Measurements from ENCODE around the gene VPS39.

The VPS39 gene

DNA sequence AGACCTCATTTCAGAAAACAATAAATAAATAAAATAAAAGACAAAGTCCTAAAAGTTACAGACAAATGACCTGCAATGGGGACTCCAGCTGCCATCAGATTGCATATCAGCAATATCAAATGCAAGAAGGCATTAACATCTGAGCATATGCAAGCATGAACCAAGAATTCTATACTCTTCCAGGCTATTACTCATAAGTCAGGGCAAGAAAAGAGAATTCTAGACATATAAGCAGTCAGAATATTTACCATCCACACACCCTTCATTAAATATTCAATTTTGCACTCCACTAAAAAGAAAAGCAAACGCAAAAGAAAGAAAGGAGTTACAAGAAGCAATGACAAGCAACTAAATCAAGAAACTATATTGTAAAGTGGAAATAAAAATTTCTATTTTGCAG is 72.8 kb downstream of the VPS39 start:
- intact Hi-C loops (cut with DNase I) = loop anchor here (5.0 kb wide), 1 partner anchor 148 kb away; no protein-coding TSS in a partner anchor

DNA sequence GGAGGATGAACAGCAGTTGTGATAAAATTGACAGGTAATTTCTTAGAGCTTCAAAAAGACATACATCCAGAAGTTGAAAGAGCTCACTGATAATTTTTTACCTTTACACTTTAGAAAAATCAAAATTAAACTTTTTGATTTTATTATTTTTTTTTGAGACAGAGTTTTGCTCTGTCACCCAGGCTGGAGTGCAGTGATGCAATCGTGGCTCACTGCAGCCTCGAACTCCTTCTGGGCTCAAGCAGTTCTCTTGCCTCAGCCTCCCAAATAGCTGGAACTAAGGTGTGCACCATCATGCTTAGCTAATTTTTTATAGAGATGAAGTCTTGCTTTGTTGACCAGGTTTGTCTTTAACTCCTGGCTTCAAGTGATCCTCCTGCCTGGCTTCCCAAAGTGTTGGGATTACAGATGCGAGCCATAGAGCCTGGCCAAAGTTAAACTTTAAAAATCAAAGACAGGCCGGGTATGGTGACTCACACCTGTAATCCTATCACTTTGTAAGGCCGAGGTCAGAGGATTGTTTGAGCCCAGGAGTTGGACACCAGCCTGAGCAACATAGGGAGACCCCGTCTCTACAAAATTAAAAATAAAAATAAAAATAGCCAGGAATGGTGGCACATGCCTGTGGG is 73.4 kb downstream of the VPS39 start:
- DNase-seq = no peak
- intact Hi-C loops (cut with DNase I) = loop anchor here (5.0 kb wide), 1 partner anchor 147 kb away; no protein-coding TSS in a partner anchor

More for the DNA sequence above, 72.8 kb downstream of the VPS39 start:
- no peak for DNase-seq

DNA sequence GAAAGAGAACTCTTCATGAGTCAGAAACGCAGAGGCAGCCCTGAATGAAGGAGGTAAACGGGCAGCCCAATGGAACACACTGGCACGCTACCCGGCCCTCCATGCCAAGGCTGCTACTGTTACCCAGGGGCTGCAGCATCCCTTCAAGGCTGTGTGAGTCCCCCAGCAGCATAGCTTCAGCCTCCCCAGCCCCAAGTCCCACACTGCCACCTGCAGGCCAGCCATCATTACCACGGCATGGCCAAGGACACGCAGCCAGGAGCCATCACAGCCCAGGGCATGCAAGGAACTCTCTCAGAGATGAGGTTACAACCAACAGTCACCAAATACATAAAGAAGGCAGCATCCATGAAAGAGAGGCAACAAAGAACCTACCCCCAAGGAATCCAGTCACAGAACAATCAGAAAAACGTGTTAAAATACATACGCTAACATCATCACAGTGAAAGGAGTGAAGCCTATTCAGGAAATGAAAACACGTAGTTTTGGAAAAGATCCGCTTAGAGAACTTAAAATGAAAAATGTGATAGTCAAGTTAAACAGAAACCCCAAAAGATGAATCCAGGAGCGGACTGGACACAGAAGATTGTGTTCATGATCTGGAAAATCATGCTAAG is 74.1 kb downstream of the VPS39 start:
- DNase-seq = peak in 7 of 10 donors; percentile 36 to 88 (median 59)
- intact Hi-C loops (cut with DNase I) = no loop called here

DNA sequence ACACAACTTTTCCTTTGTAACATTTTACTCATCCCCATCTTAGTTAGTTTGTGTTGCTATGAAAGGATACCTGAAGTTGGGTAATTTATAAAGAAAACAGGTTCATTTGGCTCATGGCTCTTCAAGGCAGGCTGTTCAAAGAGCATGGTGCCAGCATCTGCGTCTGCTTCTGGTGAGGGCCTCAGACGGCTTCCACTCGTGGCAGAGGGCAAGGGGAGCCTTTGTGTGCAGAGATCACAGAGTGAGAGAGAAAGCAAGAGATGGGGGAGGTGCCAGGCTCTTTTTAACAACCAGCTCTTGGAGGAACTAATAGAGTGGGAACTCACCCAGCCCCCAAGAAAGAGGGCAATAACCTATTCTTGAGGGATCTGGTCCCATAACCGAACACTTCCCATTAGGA is 74.7 kb downstream of the VPS39 start:
- DNase-seq = peak in 2 of 10 donors; percentile 21 to 39
- intact Hi-C loops (cut with DNase I) = no loop called here

DNA sequence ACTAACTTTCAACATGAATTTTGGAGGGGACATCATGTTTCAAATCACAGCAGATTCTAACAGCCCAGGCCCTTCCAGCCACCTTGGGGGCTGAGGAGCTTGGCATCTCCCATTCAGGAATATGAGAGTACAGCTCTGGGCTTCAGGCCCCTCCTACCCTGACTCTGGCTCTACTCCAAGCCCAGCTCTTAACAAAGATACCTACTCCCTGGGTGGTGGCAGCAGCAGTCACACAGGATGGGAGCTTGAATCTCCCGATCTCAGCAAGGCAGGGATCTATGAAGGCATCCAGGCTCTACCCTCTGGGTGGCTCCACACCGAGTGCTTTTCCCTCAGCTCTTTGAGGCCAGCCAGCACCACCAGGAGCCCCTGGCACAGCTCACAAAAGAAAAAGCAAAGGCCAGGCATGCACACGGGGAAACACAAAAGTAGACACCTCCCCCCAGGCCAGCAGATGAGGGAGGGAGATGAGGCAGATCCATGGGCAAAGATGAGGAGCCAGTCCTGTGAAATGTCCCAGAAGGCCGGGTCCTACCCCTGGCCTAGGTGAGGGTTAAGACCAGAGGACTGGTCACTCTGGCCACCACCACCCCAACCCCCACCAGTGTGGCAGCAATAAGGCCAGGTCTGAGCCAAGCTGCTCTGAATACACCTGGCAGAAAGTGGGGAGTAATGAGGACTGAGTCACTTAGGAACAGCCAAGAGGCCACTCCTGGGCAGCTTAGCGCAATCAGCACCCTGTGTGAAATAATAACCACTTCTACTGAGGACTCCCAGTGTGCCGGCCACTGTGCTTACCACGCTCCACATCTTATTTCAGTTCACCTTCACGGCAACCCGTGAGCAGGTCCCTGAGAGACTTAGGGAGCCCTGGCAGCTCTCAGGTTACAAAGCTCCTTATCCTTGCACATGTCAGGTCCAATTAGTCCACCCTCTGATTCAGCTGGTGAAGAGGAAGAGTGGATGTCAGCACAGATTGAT is 76.0 kb downstream of the VPS39 start:
- intact Hi-C loops (cut with DNase I) = no loop called here

DNA sequence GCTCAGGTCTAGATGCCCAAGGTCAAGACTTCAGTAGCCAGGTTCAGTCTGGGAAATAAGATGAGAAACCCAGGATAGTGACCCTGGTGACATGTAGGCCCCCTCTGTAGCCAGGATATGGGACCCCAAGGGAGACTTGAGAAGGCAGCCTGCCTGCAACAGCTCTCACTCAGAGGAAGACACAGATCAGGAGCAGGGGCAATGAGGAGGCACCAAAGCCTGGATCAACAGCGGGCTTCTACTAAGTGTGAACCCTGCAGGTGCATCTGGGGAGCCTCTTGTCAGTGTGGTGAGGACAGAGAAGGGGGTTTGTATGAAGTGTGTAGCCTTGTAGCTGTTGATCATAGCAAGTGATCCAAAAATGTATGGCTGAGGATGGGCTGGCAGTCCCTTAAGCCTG is 77.1 kb downstream of the VPS39 start:
- intact Hi-C loops (cut with DNase I) = no loop called here
- DNase-seq = peak in 2 of 10 donors; percentile 14 to 25

More for the DNA sequence above, 76.0 kb downstream of the VPS39 start:
- DNase-seq = peak in 2 of 10 donors; percentile 30 to 65

DNA sequence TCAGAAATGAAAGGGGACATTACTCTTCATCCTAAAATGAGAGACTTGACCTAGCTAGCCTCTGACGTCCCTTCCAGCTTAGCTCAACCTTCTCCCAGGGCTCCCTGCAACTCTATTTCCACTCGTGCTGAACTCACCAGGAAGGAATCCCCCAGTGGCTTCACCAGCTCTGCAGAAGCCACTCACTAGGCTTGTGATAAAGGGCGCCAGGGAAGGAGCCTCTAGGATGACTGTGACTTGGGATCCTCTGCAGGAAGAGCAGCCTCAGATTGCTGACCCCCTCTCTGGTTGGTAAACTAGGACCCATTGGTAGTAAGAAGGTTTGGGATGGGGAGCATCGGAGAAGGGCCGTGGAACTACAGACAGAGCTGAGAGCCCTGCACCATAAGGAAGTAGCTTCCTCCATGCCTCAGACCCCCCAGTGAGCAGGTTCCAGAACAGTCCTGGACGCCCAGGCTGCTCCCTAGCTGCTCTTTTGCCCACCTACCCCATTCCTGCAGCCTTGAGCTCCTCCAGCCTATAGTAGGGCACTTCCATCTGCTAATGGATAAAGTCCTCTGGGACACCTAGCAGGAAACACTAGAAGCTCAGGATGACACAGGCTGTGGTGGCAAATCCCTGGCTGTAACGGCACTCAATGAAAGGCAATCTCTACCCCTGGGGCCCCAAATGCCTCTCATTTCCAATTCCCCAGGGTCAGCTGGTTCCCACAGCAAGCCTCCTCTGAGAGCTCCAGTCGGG is 77.7 kb downstream of the VPS39 start:
- intact Hi-C loops (cut with DNase I) = no loop called here
- DNase-seq = peak in 2 of 10 donors; percentile 15 to 36

DNA sequence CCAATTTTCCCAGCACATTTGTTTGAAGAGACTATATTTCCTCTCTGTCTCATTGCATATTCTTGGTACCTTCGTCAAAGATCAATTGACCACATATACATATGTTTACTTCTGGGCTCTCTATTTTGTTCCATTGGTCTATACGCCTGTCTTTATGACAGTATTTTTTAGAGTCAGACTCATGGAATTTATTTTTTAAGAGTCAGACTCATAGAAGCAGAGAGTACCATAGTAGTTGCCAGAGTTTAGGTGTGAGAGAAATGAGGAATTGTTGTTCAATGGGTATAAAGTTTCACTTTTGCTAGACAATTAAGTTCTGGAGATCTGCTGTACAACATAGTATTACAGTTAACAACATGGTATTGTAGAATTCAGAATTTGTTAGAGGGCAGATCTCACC is 78.7 kb downstream of the VPS39 start:
- no peak for DNase-seq
- intact Hi-C loops (cut with DNase I) = no loop called here

DNA sequence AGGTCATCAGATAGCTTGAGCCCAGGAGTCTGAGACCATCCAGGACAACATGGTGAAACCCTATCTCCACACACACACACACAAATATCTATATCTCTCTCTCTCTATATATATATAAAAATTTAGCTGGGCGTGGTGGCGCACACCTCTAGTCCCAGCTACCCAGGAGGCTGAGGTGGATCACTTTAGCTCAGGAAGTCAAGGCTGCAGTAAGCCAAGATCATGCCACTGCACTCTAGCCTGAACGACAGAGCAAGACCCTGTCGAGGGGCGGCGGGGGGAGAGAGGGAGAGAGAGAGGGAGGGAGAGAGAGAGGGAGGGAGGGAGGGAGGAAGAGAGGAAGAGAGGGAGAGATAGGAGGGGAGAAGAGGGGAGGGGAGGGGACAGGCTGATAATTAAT is 79.6 kb downstream of the VPS39 start:
- DNase-seq = peak in 1 of 10 donors; percentile 35
- intact Hi-C loops (cut with DNase I) = no loop called here

DNA sequence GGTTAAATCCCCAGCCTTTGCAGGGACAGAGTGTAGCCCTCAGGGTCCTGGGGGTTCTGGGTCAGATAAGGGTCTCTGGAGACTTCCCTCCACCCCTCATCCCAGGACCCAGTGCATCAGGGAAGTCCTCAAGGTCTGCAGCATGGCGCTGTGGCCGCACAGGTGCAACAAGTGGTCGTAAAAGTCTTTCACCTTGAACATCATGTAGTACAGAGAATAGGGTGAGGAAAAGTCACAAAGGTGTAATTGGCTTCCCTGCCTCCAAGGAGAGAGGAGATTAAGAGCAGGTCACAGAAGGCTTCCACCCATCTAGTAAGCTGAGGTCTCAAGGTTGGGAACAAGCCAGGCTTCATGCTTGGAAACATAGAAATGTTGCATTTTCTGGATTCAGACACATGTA is 84.6 kb downstream of the VPS39 start:
- DNase-seq = peak in 1 of 10 donors; percentile 14
- intact Hi-C loops (cut with DNase I) = no loop called here

DNA sequence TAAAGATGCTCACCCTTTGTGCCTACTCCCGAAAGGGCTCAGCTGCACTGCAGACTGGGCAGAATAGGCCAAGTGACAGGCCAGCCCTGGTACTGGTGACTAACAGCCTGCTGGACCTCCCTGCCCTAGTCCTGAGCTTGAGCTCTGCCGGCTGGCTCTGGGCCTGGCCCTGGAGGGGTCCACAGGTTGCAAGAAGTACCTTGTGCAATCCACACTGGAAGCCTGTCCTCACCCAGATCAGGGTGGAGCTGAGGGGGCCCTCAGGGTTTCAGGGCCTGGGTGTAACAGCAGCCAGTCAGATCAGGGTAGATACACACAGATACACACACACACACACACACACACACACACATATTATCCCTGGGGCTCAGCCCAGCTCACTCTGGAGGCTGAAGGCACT is 86.4 kb downstream of the VPS39 start:
- intact Hi-C loops (cut with DNase I) = no loop called here
- DNase-seq = peak in 1 of 10 donors; percentile 45

DNA sequence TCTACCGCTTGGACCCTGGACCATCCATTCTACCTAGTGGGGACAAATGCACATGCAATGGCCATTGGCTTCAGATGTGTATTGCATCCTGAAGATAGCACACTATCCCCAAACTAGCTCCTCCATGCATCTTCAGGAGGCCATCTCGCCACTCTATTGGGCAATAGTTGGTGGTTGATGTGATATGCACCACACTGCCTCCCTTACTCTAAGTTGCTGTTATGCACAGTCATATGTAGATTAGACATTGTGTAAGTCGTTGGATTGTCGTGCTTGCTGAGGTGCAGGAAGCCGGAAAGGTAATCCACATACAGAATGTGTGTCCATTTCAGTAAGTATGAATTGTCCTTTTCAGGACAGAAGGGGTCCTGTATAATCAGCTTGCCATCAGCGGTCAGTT is 87.1 kb downstream of the VPS39 start:
- intact Hi-C loops (cut with DNase I) = no loop called here
- no peak for DNase-seq

DNA sequence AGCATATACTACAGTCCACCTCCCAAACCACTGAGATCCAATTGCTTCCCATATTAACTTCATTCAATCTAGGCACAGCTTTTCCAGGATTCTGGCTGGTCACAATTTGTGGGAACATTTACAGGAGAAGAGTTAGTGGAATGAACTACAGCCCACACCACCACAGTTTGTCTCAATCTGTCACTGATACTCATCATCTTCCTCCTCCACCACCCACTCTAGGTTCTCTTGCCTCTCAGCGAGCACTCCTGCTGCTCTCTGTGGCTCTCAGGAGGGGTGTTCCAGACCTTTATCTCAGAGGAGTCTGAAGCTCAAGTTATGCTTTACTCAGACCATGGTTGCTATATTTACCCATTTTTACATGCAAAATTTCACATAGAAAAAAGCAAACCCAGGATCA is 87.8 kb downstream of the VPS39 start:
- no peak for DNase-seq
- intact Hi-C loops (cut with DNase I) = no loop called here

DNA sequence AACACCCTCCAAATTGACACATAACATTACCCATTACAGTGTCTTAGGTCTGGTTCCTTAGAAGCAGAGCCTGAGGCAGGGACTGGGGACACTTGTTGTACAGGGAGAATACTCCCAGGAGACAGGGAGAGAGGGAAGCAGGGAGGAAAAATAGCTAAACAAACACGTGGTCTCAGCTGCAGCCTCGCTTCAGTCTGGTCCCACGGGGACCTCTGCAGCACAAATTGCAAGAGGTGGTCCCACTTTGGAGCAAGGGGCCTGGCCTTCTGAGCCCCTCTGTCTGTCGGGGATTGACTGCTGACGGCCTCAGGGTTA is 88.7 kb downstream of the VPS39 start:
- intact Hi-C loops (cut with DNase I) = no loop called here

DNA sequence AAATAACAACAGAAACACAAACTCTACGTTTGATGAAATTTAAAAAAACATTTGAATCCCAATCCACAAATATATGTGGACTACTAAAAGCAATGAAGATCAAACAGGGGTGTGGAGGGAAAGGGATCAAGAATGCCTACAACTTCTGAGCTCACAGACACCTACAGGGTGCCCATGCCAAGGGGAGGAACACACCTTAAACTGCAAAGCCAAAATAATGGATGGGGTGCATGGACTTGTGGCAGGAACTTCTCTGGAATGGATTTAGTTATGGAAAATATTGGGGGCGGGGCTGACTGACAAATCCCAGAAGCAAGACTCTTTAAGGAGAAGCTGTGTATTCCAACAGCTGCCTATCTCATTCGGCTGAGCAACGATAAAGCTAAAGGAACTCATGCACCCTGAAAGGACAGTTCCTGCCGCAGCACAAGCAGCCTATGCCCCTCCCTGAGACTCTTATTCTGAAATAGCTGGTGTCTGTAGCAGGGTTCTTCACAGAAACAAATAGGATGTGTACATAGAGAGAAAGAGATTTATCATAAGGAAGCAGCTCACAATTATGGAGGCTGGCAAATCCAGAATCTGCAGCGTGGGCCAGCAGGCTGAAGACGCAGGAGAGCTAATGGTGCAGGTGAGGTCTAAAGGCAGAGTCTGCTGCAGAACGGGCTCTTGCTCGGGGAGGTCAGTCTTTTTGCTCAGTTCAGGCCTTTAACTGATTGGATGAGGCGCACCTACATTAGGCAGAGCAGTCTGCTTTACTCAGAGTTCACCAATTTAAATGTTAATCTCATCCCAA is 89.3 kb downstream of the VPS39 start:
- DNase-seq = no peak
- intact Hi-C loops (cut with DNase I) = no loop called here

More for the DNA sequence above, 88.7 kb downstream of the VPS39 start:
- no peak for DNase-seq

DNA sequence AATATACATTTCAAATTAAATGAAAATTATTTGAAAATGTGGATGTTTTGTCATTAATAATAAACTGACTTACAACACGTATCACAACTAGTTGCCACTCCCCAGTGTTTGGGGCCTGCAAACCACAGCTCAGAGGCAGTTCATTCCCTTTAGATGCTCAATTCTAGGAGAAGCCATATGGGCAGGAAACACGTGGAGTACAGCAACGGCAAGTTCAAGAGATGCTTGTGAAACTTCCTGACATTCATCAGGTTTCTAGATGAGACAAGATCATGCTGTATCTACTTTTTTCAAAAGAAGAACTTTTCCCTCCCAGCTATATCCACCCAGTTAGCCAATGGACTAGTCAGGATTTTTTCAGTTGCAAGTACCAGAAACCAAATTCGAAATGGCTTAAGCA is 96.2 kb downstream of the VPS39 start:
- DNase-seq = no peak
- intact Hi-C loops (cut with DNase I) = no loop called here

DNA sequence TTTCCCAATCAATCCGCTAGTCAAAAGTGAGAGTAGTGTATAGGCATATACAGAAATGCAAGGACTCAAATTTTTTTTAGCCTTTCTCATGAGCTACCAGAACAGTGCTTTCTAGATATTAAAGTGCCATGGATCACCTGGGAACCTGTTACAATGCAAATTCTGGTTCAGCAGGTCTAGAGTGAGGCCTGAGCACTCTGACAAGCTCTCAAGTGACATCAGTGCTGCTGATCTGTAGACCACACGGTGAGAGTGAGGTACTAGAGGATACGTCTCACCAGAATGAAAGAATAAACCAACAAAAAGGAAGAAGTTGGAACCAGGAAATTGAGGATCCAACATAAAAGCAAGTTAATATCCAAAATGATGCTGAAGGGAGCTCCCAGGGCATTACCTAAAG is 97.7 kb downstream of the VPS39 start:
- intact Hi-C loops (cut with DNase I) = no loop called here
- DNase-seq = no peak

DNA sequence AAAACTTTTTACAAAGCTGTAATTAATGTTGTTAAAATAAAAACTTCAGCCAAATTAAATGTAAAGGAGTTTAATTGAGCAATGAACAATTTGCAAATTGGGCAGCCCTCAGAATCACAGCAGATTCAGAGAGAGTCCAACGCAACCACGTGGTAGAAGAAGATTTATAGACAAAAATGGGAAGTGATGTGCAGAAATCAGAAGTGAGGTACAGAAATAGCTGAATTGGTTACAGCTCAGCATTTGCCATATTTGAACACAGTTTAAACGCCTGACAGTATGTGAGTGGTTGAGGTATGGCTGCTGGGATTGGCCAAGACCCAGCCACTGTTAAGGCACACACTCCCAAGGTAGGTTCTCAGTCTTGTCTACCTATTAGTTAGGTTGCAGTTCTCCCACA is 99.3 kb downstream of the VPS39 start:
- no peak for DNase-seq
- intact Hi-C loops (cut with DNase I) = no loop called here
